ENCODE results near the gene MEGF9.

GRCh38 chr9:120652934-120653333 is 61.3 kb downstream of the MEGF9 start:
- TF ChIP-seq, protein P1, sequence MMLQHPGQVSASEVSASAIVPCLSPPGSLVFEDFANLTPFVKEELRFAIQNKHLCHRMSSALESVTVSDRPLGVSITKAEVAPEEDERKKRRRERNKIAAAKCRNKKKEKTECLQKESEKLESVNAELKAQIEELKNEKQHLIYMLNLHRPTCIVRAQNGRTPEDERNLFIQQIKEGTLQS (IDR thresholded peaks at IDR 0.05), result no peak
- TF ChIP-seq ZFX (IDR thresholded peaks at IDR 0.05) (no peak), CTCF (IDR thresholded peaks at IDR 0.05 in 2 of 3, conservative IDR thresholded peaks at IDR 0.05 in 1 of 3; ENCODE audit: borderline replicate concordance in 1 of 3, insufficient read depth in 1 of 3, low read depth in 2 of 3, low read length in 2 of 3) (no peak), JUND (IDR thresholded peaks at IDR 0.05) (no peak), EZH2phosphoT487 (IDR thresholded peaks at IDR 0.05; ENCODE audit: borderline replicate concordance) (no peak), REST (IDR thresholded peaks at IDR 0.05; ENCODE audit: low read depth) (no peak)
